Measurements from ENCODE around the gene PHF20. TPM values are rescaled to one million over a fixed set of nuclear protein-coding genes. Genes with fewer than 3 reads are reported as not detected.

PHF20 gene
- total RNA-seq, 1 donor from 2014 or later, result 86.0 TPM

GRCh38 chr20:35971981-35972380 lies 200.2 kb downstream of the PHF20 start:
- intact Hi-C loops (cut with micrococcal nuclease), result no loop called here
- no peaks in the 10 kb centered on the region for H3K27me3 Mint-ChIP-seq
- POLR2A ChIA-PET, result no interaction called here
- no peak overlapping the region for H3K27ac Mint-ChIP-seq
- ATAC-seq (ENCODE audit: low read depth) (no peak), DNase-seq (no peak)
- CTCF ChIA-PET, result no interaction called here
- peaks cover 4% of the 10 kb centered on the region for H3K9me3 Mint-ChIP-seq
- no peaks in the 10 kb centered on the region for H3K36me3 Mint-ChIP-seq (ENCODE audit: low read depth)
- H3K4me1 Mint-ChIP-seq, result no peaks in the 10 kb centered on the region
- no peak for TF ChIP-seq CTCF (IDR thresholded peaks at IDR 0.05)
- H3K4me3 Mint-ChIP-seq, result no peak overlapping the region

- TF ChIP-seq CTCF (IDR thresholded peaks at IDR 0.05), result no peak
- no peaks in the 10 kb centered on the region for H3K27me3 Mint-ChIP-seq
- no peaks in the 10 kb centered on the region for H3K4me1 Mint-ChIP-seq
- no peak overlapping the region for H3K4me3 Mint-ChIP-seq
- ATAC-seq (ENCODE audit: low read depth), result no peak
- H3K36me3 Mint-ChIP-seq (ENCODE audit: low read depth), result no peaks in the 10 kb centered on the region
- DNase-seq, result no peak
- peaks cover 4% of the 10 kb centered on the region for H3K9me3 Mint-ChIP-seq
- intact Hi-C loops (cut with micrococcal nuclease), result no loop called here
- CTCF ChIA-PET, result no interaction called here
- POLR2A ChIA-PET, result no interaction called here
- no peak overlapping the region for H3K27ac Mint-ChIP-seq
These were observed 200.6 kb downstream of the PHF20 start for GRCh38 chr20:35972462-35972861.

- ChIA-PET CTCF (interaction anchor here (0.9 kb wide), 1 partner anchor 21 kb away, joined by 3 read pairs; no protein-coding TSS in a partner anchor), POLR2A (no interaction called here)
- no peaks in the 10 kb centered on the region for H3K27me3 Mint-ChIP-seq
- H3K9me3 Mint-ChIP-seq, result peaks cover 4% of the 10 kb centered on the region
- no peak for TF ChIP-seq CTCF (IDR thresholded peaks at IDR 0.05)
- no peak overlapping the region for H3K27ac Mint-ChIP-seq
- no peaks in the 10 kb centered on the region for H3K36me3 Mint-ChIP-seq (ENCODE audit: low read depth)
- intact Hi-C loops (cut with micrococcal nuclease), result no loop called here
- no peaks in the 10 kb centered on the region for H3K4me1 Mint-ChIP-seq
- DNase-seq, result no peak
- H3K4me3 Mint-ChIP-seq, result no peak overlapping the region
- no peak for ATAC-seq (ENCODE audit: low read depth)
These were observed 202.4 kb downstream of the PHF20 start for GRCh38 chr20:35974256-35974655.

GRCh38 chr20:35975576-35976373 lies 204.0 kb downstream of the PHF20 start:
- TF ChIP-seq CTCF (IDR thresholded peaks at IDR 0.05), result no peak
- intact Hi-C loops (cut with micrococcal nuclease), result no loop called here
- ChIA-PET CTCF (interaction anchor here (0.8 kb wide), 1 partner anchor 21 kb away, joined by 3 read pairs; no protein-coding TSS in a partner anchor), POLR2A (interaction anchor here (0.7 to 0.9 kb wide), 2 partner anchors 10 to 75 kb away, joined by 3 to 7 read pairs; no protein-coding TSS in a partner anchor)
- Mint-ChIP-seq H3K27me3 (peaks cover 3% of the 10 kb centered on the region), H3K4me3 (no peak overlapping the region), H3K36me3 (ENCODE audit: low read depth) (no peaks in the 10 kb centered on the region), H3K4me1 (no peaks in the 10 kb centered on the region), H3K27ac (no peak overlapping the region), H3K9me3 (peaks cover 4% of the 10 kb centered on the region)
- DNase-seq, result no peak
- no peak for ATAC-seq (ENCODE audit: low read depth)

GRCh38 chr20:35978041-35978513 lies 206.3 kb downstream of the PHF20 start:
- CTCF ChIA-PET, result interaction anchor here (1.1 kb wide), 1 partner anchor 15 kb away, joined by 4 read pairs; no protein-coding TSS in a partner anchor
- Mint-ChIP-seq H3K9me3 (no peaks in the 10 kb centered on the region), H3K27ac (no peak overlapping the region), H3K4me3 (no peak overlapping the region), H3K27me3 (peaks cover 6% of the 10 kb centered on the region), H3K4me1 (no peaks in the 10 kb centered on the region), H3K36me3 (ENCODE audit: low read depth) (no peaks in the 10 kb centered on the region)
- intact Hi-C loops (cut with micrococcal nuclease), result no loop called here
- ATAC-seq (ENCODE audit: low read depth), result no peak
- DNase-seq, result no peak
- no peak for TF ChIP-seq CTCF (IDR thresholded peaks at IDR 0.05)
- POLR2A ChIA-PET, result interaction anchor here (0.6 kb wide), 1 partner anchor 1757 kb away, joined by 5 read pairs; no protein-coding TSS in a partner anchor
